ENCODE results near the gene OR2H1. TPM values are rescaled to one million over a fixed set of nuclear protein-coding genes. Genes with fewer than 3 reads are reported as not detected.
"Not testable (repeated sequence)": the region's sequence is repeated elsewhere in the genome, so short reads cannot be mapped to it uniquely, and the experiment has no call there.

OR2H1 gene
- not detected for polyA plus RNA-seq (ENCODE audit: insufficient read length in 4 of 4)

DNA sequence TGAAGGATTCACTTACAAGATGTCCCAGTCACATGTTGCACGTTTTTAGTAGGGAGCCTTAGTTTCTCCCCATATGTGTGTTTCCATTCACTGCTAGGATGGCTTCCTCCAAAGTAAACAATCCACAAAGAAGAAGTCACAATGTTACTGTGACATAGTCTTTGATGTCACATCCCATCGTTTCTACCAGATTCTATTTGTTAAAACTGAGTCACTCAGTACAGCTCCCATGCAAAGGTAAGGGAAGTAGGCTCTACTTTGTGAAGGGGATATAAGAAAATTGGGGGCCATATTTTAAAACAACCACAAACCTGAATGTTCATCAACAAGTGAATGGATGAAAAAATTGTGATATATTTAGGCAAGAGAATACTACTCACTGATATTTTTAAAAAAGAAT is at the start of gene OR2H1, which contains the start of gene OR11A1:
Gene OR2H1, plus strand, starts transcription at position 185 of the 400 bp plus-strand sequence. CDS start 4,615 bp downstream, outside the sequence.
Gene OR11A1, minus strand, starts transcription at position 101 of the 400 bp plus-strand sequence. CDS start 29,430 bp downstream, outside the sequence.
- DNase-seq (ENCODE audit: low read depth in 4 of 4, low spot score in 3 of 4), result no peak

DNA sequence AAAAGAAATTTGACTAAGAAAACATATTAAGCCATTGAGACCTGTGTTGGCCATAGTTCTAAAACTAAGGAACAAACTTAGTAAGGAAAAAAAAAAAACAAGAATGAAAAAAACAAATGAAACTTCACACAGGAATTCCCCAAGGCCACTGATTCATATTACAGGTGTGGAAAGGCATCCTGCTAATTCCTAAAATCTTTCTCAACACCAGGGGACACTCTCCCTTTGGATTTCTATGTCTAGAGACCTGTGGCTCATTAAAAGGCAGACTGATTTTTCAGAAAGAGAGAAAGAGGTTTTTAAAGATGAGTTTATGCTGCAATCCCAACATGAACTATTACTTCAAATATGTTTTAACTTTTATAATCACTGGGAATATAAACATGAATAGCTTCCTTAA is 42.4 kb upstream of the OR2H1 start, which contains the start of gene OR12D1:
Gene OR12D1, plus strand, starts transcription at position 341 of the 400 bp plus-strand sequence.
- no peak for DNase-seq (ENCODE audit: low read depth in 4 of 4, low spot score in 3 of 4)

DNA sequence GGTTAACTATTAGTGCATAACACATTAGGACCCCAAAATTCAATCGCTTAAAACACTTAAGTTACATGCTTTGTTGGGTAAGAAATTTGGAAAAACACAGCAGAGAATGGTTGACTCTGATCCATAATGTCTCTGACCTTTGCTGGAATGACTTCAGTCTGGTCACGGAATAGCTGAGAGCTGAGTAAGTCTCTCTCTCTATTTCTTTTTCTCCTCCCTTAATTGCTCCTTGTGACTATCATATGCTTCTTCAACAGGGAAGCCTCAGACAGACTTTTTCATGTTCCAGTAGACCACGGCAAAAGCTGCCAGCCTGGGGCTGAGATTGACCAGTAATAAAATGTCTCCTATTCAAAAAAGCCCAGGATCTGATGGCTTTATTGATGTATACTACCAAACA is 37.4 kb upstream of the OR2H1 start:
- DNase-seq (ENCODE audit: low read depth in 4 of 4, low spot score in 3 of 4), result no peak

DNA sequence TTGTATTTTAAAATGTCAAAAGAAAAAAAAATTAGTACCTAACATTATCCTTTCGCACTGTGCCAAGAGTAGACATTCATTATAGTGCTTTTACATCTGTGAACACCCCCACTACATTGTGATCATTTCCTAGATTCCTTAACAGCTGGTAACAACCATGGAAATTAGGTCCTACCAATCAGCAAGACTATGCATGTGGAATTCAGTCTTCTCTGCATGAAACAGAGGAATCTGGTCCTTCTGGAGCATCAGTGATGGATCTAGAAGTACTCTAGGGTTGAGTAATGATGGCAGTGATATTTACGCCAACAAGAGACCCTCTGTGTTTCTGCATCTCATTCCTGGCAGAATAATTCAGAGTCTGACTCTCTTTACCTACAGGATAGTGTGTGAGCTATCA is 32.8 kb upstream of the OR2H1 start:
- no peak for DNase-seq (ENCODE audit: low read depth in 4 of 4, low spot score in 3 of 4)

DNA sequence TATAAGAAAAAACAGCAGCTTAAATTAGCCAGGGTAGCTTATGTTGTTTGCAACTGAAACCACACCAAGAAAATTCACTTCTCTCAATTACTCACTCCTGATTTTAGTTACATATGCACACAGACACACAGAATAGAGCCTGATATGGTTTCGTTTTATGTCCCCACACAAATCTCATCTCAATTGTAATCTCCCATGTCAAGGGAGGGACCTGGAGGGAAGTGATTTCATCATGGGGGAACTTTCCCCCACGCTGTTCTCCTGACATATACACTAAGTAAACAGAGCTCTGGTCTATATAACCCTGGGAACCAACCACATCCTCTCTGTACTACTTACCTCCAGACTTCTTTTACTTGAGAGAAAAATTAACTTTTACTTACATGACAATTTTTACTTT is 32.4 kb upstream of the OR2H1 start:
- DNase-seq (ENCODE audit: low read depth in 4 of 4, low spot score in 3 of 4), result no peak

DNA sequence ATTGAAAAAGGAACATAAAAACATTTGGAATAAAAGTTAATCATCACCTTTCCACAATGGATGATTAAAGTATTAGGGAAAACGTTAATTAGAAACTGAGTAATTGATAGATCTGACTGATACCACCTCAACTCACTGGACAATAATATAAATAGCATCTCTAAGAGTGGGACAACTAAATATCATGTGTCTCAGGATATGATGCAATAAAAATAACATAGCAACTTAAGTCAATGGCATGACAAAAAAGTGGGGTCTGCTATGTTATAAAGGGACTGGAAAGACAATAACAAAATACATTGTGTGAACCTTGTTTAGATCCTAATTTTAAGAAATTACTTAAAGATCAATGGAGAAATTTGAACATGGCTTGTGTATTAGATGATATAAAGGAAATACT is 31.9 kb upstream of the OR2H1 start:
- no peak for DNase-seq (ENCODE audit: low read depth in 4 of 4, low spot score in 3 of 4)

DNA sequence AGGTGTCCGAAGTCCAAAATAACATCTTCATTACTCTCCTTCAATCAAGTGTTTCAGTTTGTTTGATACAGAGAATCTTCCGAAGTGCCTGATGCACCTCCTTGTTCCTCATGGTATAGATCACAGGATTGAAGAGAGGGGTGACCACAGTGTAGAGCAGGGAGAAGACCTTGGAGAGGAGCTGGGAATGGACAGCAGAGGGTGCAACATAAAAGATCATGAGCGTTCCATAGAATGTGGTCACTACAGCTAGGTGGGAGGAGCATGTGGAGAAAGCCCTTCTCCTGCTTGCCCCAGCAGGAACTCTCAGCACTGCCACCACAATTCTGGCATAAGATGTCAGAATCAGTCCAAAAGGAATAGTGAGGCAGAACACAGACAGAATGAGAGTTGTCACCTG is 30.3 kb upstream of the OR2H1 start:
- no peak for DNase-seq (ENCODE audit: low read depth in 4 of 4, low spot score in 3 of 4)

DNA sequence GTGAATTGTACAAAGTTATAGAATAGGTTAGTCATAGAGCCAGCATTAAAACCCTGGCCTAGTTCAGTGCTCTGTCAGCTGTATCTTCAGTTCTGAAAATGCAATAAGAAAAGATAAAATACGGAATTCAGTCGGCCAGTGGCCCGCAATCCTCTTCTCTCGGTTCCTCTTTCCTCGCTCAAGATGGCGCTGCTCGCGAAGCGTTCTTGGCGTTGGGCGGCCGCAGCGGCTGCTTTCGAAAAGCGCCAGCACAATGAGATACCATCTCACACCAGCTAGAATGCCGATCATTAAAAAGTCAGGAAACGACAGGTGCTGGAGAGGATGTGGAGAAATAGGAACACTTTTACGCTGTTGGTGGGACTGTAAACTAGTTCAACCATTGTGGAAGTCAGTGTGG is 20.2 kb upstream of the OR2H1 start:
- not testable (repeated sequence) for DNase-seq (ENCODE audit: low read depth in 4 of 4, low spot score in 3 of 4)

DNA sequence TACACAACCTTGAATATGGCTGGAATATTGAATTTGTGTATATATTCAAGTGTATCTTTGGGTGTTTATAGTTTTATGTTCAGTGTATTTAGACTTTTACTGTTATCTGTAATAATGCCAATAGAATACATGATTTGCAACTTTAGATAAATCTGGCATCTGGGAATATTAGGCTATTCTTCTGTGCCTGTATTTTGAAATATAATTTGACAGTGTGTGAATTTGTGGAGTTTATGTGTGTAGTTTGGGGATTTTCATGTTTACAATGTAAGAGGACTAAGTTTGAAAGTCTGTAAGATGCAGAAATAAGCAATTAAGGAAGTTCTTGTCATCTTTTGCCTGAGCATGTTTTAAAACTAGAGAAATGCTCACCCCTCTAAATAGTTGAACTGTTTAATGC is 17.9 kb upstream of the OR2H1 start, which contains the start of gene OR10C1:
Gene OR10C1, plus strand, starts transcription at position 301 of the 400 bp plus-strand sequence. CDS start 710 bp downstream, outside the sequence.
- no peak for DNase-seq (ENCODE audit: low read depth in 4 of 4, low spot score in 3 of 4)

DNA sequence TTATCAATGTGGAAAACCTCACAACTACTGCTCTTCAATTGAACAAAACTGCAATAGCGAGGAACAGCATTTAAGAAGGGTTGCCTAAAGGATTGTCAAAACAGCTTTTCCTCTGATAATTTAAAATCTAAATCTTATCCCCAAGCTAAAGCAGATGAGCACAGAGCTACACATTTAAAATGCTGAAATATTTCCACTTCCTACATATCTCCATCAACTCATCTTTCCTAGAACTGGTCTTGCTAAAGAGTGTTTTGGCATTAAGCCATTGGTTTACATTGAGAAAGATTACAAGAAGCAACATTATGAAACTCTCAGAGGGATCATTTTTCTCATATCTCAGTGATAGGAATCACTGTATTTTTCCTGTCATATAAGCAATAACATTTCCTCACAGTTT is 14.2 kb upstream of the OR2H1 start:
- no peak for DNase-seq (ENCODE audit: low read depth in 4 of 4, low spot score in 3 of 4)

DNA sequence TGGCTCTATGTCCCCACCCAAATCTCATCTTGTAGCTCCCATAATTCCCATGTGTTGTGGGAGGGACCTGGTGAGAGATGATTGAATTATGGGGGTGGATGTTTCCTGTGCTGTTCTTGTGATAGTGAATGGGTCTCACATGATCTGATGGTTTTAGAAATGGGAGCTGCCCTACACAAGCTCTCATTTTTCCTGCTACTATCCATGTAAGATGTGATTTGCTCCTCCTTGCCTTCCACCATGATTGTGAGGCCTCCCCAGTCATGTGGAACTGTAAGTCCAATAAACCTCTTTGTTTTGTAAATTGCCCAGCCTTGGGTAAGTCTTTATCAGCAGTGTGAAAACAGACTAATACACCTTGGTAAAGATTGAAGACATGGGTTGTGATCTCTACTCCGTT is 12.9 kb upstream of the OR2H1 start:
- not testable (repeated sequence) for DNase-seq (ENCODE audit: low read depth in 4 of 4, low spot score in 3 of 4)

DNA sequence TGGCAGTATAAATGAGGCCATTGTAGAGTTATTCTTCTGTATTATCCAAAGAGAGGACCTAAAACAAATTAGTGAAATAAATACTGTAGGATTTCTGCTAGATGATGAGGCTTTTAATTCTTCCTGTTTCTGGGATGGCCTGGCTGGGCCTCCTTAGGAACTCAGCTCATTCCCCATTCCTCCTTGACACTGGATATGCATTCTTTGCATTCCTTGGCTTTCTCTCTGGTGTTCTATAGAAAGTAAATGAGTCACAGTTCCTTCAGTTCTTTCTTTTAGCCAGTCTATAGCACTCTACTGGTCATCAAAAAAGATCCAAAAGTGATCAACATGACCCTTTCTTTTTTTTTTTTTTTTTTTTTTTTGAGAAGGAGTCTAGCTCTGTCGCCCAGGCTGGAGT is 9.3 kb upstream of the OR2H1 start:
- DNase-seq (ENCODE audit: low read depth in 4 of 4, low spot score in 3 of 4), result no peak

DNA sequence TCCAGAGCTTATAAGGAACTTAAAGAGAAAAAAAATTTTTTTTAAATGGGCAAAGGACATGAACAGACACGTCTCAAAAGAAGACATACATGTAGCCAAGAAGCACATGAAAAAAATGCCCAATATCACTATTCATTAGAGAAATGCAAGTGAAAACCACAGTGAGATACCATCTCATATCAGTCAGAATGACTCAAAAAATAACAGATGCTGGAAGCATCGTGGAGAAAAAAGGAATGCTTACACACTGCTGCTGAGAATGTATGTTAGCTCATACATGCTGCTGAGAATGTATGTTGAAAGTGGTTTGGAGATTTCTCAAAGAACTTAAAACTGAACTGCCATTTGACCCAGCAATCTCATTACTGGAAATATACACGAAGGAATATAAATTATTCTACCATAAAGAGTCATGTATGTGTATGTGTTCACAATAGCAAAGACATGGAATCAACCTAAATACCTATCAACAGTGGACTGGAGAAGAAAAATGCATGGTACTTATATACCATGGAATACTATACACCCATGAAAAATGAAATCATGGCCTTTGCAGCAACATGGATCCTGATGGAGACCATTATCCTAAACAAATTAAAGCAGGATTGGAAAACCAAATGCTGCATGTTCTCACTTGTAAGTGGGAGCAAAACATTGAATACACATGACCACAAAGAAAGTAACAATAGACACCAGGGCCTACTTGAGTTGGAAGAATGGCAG is 5.3 kb upstream of the OR2H1 start:
- no peak for DNase-seq (ENCODE audit: low read depth in 4 of 4, low spot score in 3 of 4)

DNA sequence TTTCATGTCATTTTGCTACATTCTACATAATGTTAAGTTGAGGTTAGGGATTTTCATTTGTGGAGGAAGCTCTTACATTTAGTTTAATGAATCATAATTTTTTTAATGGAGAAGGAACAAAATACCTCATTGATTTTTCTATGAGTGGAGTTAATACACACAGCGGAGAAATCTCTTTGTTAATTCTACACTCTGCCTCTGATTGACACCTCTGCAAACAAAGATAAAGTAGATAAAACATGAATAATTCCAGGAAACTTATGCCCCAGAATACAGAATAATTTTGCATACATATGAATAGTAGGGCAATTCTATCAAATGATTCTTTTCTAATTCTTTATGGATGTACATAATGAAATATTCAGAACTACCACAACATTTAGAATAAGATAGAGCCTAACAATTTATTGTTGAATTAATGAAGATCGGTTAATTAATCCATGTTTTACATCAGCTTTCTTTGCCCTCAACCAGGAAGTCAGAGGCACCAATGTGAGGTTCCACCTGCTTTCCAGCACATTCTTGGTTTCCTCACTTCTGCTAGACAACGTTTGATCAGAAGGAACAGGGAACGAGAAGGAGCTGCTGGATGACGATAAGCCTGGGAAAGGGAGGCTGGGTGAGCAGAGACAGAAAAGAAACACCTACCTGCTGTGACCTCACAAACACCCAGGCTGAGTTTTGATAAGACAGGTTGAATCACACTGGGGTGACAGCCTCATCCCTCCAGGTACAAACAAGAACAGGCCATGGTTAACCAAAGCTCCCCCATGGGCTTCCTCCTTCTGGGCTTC is 4.3 kb downstream of the OR2H1 start:
- DNase-seq (ENCODE audit: low read depth in 4 of 4, low spot score in 3 of 4), result no peak

DNA sequence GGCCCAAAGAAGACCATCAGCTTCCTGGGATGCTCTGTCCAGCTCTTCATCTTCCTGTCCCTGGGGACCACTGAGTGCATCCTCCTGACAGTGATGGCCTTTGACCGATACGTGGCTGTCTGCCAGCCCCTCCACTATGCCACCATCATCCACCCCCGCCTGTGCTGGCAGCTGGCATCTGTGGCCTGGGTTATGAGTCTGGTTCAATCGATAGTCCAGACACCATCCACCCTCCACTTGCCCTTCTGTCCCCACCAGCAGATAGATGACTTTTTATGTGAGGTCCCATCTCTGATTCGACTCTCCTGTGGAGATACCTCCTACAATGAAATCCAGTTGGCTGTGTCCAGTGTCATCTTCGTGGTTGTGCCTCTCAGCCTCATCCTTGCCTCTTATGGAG is 5.1 kb downstream of the OR2H1 start:
- DNase-seq (ENCODE audit: low read depth in 4 of 4, low spot score in 3 of 4), result no peak

DNA sequence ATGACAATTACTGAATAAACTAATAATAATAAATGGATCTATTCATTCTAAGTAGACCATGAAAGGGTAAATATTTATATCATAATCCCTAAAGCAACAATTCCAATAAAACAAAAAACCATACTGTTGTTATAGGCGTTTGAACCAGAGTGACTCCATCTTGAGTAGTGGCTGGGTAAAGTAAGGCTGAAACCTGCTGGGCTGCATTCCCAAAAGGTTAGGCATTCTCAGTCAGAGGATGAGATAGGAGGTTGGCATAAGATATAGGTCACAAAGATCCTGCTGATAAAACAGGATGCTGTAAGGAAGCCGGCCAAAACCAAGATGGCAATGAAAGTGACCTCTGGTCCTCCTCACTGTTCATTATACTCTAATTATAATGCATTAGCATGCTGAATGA is 8.3 kb downstream of the OR2H1 start:
- DNase-seq (ENCODE audit: low read depth in 4 of 4, low spot score in 3 of 4), result no peak

DNA sequence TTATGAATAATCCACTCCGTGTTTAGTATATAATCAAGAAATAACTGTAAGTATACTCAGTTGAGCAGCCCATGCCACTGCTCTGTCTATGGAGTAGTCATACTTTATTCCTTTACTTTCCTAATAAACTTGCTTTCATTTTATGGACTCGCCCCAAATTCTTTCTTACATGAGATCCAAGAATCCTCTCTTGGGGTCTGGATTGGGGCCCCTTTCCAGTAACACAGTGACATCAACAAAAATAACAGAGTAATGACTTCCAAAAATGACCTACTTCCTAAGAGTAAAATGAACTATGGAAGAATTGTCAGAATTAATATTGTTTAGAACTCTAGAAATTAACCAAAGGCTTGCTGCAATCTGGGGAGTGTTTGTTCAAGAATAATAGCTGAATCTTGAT is 8.8 kb downstream of the OR2H1 start:
- no peak for DNase-seq (ENCODE audit: low read depth in 4 of 4, low spot score in 3 of 4)

DNA sequence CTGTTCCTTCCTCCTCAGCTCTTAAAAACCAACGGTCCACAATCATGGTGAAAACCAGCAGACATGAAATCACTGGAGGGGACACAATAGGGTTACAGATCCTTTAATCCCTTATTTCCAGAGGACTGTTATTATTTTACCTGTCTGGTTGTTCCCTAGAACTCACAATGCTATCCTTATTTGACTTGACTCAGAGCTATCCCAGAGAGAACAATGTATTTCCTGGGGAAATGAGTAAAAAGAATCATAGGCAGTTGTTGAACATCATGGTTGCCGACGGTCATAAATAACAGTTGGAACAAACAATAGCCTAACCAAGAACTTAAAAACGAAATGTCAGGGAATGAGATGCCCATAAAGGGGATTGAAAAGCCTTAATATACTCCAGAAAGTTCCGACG is 9.3 kb downstream of the OR2H1 start:
- DNase-seq (ENCODE audit: low read depth in 4 of 4, low spot score in 3 of 4), result no peak

DNA sequence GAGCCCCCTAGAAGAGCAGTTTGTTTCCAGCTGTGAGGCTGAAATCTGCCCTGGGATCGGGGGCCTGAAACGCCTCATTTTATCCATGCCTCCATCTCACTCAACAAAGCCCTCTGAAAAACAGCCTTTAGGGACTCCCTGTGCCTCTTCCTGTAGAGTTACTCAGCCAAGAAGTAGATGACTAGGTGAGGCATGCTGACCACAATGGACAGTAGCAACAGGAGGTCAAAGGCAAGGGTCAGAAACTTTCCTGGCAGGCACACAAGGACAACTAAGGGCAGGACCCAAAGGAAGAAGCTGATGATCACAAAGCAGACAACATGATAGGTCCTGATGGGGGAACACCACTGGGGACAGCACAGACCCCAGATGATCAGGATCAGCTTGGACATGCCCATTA is 18.0 kb downstream of the OR2H1 start:
- DNase-seq (ENCODE audit: low read depth in 4 of 4, low spot score in 3 of 4), result no peak

DNA sequence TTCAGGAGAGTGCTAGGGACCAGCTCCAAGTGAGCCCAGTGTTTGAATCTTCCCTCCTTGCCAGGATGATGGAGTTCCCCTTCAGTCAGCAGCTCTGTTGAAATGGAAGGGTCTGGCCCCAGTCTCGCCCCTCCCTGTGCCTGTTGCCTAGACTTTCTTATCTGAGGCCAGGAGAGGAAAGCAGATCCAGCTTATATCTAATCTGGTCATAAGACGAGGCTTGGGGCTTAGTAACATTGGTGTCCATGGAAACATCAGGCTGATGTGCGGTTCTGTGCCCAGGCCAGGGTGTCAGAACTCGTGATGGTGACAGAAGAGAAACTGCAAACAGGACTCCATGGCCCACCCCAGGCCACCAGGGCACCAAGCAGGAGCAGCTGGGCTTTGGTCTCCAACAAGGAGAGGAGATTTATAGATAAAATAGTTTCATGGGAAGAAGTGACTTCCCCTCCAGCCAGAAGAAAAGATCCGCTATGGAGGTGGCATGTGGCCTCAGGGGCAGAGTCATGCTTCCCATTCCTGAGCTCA is 21.0 kb downstream of the OR2H1 start:
- DNase-seq (ENCODE audit: low read depth in 4 of 4, low spot score in 3 of 4), result no peak

DNA sequence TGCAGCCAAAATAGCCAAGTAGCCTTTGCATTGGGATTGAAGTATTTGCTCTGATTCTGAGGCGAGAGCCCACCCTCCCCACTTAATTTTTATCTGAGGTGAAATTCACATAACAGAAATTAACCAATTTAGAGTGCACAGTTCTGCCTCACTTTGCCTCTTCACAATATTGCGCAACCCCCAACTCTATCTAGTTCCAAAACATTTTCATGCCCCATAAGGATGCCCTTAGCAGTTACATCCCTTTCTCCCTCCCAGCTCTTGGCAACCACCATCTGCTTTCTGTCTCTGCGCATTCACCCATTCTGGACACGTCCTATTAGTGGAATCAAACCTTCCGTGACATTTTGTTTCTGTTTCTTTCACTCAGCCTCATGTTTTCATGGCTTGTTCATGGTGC is 21.8 kb downstream of the OR2H1 start:
- DNase-seq (ENCODE audit: low read depth in 4 of 4, low spot score in 3 of 4), result no peak

DNA sequence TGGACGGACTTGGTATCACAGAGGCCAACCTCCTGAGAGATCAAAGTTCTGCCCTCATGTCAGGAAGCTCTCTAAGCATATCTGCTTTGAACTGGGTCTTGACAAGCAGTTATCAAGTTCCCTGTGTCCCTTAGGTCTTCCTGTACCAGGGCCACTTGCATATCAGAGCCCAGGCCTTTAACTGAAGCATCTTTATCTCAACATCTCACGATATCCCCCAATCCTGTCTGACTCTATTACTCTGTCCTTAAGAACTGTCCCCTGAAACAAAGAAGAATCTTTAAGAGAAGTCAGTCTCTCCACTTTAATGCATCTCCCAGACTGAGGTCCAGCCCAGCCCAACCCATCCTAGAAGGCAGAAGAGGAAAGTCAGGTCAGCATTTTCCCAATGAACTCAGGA is 22.6 kb downstream of the OR2H1 start:
- DNase-seq (ENCODE audit: low read depth in 4 of 4, low spot score in 3 of 4), result no peak
